KMS-11 (cell line): ENCODE results near the gene UGT2B7.

Source experiments
- H2AFZ ChIP-seq: fragments of 200-600 bp; sonication (generic); 2 replicates; pipeline ENCODE4 v1.6.1; 2016; ENCODE audit warnings: antibody characterized with exemption, mixed run types, low read depth
- H3K27ac ChIP-seq: fragments of 200-600 bp; sonication (generic); 2 replicates; pipeline ENCODE4 v1.6.1; 2016; ENCODE audit warnings: mild to moderate bottlenecking, mixed run types
- H3K27me3 ChIP-seq: fragments of 200-600 bp; sonication (generic); 2 replicates; pipeline ENCODE4 v1.6.1; 2017; ENCODE audit warnings: mild to moderate bottlenecking, low read depth, mixed run types, moderate library complexity; ENCODE audit not compliant: insufficient read depth
- H3K36me3 ChIP-seq: fragments of 200-600 bp; sonication (generic); 2 replicates; pipeline ENCODE4 v1.6.1; 2017; ENCODE audit warnings: mild to moderate bottlenecking, mixed run types; ENCODE audit not compliant: insufficient read depth
- H3K4me1 ChIP-seq: fragments of 200-600 bp; sonication (generic); 2 replicates; pipeline ENCODE4 v1.6.1; 2016; ENCODE audit warnings: mild to moderate bottlenecking, low read depth, mixed run types; ENCODE audit not compliant: poor library complexity, severe bottlenecking
- H3K4me2 ChIP-seq: fragments of 200-600 bp; sonication (generic); 2 replicates; pipeline ENCODE4 v1.7.0; 2016; ENCODE audit warnings: mild to moderate bottlenecking, mixed run types
- H3K4me3 ChIP-seq: fragments of 200-600 bp; sonication (generic); IDR thresholded peaks from 2 replicates; pipeline ENCODE4 v1.6.1; 2017; ENCODE audit warnings: low read depth, low read length, mixed read lengths; ENCODE audit not compliant: insufficient read depth
- H3K79me2 ChIP-seq: fragments of 200-600 bp; sonication (generic); 2 replicates; pipeline ENCODE4 v1.6.1; 2016; ENCODE audit warnings: low read depth, mixed run types; ENCODE audit not compliant: insufficient read depth
- H3K9ac ChIP-seq: fragments of 200-600 bp; sonication (generic); 2 replicates; pipeline ENCODE4 v1.6.1; 2016; ENCODE audit warnings: mild to moderate bottlenecking, mixed run types
- H4K20me1 ChIP-seq: fragments of 200-600 bp; sonication (generic); 2 replicates; pipeline ENCODE4 v1.6.1; 2016; ENCODE audit warnings: mild to moderate bottlenecking, mixed run types; ENCODE audit not compliant: insufficient read depth
- TF ChIP-seq, protein P1 (sequence below): fragments of 200-600 bp; sonication (generic); conservative IDR thresholded peaks from 2 replicates; pipeline ENCODE4 v1.6.1; 2017; ENCODE audit warnings: low read depth, mild to moderate bottlenecking, antibody characterized with exemption, low read length, moderate library complexity, mixed read lengths

UGT2B7 gene

DNA sequence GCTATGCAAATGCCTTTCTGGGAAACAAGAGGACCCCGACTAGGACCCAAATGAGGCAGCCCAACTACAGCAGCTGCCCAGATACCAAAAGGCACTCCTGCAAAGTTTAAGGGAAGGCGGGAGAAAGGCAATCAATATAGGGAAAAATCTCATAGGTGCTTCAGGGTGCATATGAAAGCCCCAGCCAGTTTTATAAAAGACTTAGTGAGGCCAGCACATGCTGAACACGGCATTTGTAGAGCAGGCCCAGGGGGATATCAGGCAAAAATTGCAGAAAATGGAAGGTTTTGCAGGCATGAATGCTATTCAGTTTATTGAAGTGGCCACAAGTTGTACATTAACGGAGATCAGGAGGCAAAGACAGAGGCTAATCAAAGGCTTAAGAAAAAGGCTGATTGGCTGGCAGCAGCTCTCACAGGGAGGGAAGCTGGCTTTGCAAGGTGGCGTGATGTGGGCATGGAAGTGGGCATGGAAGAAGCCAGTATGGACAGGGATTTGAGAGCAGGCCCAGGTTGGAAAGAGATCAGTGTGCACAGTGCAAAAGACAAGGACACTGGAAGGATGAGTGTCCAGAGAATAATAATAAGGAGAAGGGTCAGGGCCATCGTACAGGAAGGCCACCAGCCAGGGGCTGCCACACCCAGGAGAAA, 37.7 kb upstream of the UGT2B7 start:
- H3K36me3 ChIP-seq, result no peaks in the 10 kb centered on the region
- H4K20me1 ChIP-seq, result no peaks in the 10 kb centered on the region
- H3K27ac ChIP-seq, result no peak overlapping the region
- TF ChIP-seq, protein P1, sequence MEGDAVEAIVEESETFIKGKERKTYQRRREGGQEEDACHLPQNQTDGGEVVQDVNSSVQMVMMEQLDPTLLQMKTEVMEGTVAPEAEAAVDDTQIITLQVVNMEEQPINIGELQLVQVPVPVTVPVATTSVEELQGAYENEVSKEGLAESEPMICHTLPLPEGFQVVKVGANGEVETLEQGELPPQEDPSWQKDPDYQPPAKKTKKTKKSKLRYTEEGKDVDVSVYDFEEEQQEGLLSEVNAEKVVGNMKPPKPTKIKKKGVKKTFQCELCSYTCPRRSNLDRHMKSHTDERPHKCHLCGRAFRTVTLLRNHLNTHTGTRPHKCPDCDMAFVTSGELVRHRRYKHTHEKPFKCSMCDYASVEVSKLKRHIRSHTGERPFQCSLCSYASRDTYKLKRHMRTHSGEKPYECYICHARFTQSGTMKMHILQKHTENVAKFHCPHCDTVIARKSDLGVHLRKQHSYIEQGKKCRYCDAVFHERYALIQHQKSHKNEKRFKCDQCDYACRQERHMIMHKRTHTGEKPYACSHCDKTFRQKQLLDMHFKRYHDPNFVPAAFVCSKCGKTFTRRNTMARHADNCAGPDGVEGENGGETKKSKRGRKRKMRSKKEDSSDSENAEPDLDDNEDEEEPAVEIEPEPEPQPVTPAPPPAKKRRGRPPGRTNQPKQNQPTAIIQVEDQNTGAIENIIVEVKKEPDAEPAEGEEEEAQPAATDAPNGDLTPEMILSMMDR, result no peak
- H3K27me3 ChIP-seq, result no peaks in the 10 kb centered on the region
- no peak overlapping the region for H3K4me2 ChIP-seq
- H3K9ac ChIP-seq, result no peak overlapping the region
- H3K4me1 ChIP-seq, result no peaks in the 10 kb centered on the region
- H2AFZ ChIP-seq, result no peak overlapping the region
- H3K4me3 ChIP-seq, result no peak overlapping the region
- no peaks in the 10 kb centered on the region for H3K79me2 ChIP-seq

DNA sequence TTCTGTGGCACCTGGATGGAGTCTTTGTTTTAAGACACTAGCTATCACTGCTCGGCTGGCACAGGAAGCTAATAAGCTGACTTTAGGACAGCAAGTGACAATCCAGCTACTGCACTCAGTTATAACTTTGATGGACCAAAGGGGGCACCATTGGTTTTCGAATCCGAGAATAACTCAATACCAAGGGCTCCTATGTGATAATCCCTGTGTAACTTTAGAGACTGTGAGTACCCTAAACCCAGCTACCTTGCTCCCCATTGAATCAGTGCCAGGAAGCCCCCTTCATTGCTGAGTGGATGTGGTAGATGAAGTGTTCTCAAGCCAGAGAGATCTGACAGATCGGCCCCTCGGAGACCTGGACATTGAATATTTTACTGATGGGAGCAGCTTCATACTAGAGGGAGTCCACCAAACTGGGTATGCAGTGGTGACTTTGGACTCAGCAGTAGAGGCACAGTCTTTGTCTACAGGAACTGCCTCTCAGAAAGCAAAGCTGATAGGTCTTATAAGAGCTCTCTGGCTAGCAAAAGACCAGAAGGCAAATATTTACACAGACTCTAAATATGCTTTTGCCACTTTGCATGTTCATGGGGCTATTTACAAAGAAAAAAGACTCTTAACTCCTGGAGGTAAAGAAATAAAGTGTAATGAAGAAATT, 35.5 kb upstream of the UGT2B7 start:
- Histone ChIP-seq H4K20me1 (no peaks in the 10 kb centered on the region), H3K9ac (no peak overlapping the region), H3K27me3 (no peaks in the 10 kb centered on the region), H3K27ac (no peak overlapping the region), H3K4me2 (no peak overlapping the region), H3K4me1 (no peaks in the 10 kb centered on the region), H3K36me3 (no peaks in the 10 kb centered on the region), H3K79me2 (no peaks in the 10 kb centered on the region), H3K4me3 (no peak overlapping the region), H2AFZ (no peak overlapping the region)
- TF ChIP-seq, protein P1, result no peak

GRCh38 chr4:69064391-69064790, 31.9 kb upstream of the UGT2B7 start:
- Histone ChIP-seq H3K4me1 (no peaks in the 10 kb centered on the region), H3K9ac (no peak overlapping the region), H3K27ac (no peak overlapping the region), H3K27me3 (no peaks in the 10 kb centered on the region), H2AFZ (no peak overlapping the region), H3K4me2 (no peak overlapping the region), H3K36me3 (no peaks in the 10 kb centered on the region), H3K4me3 (no peak overlapping the region), H3K79me2 (no peaks in the 10 kb centered on the region), H4K20me1 (no peaks in the 10 kb centered on the region)
- TF ChIP-seq, protein P1, result no peak

- Histone ChIP-seq H4K20me1 (no peaks in the 10 kb centered on the region), H2AFZ (no peak overlapping the region), H3K27me3 (no peaks in the 10 kb centered on the region), H3K4me2 (no peak overlapping the region), H3K4me1 (no peaks in the 10 kb centered on the region), H3K27ac (no peak overlapping the region), H3K4me3 (no peak overlapping the region), H3K9ac (no peak overlapping the region), H3K36me3 (no peaks in the 10 kb centered on the region), H3K79me2 (no peaks in the 10 kb centered on the region)
- TF ChIP-seq, protein P1, result no peak
Observed at GRCh38 chr4:69066945-69067344, 29.3 kb upstream of the UGT2B7 start.
